Measurements from ENCODE around the gene CARD9. TPM values are rescaled to one million over a fixed set of nuclear protein-coding genes. Genes with fewer than 3 reads are reported as not detected.

The CARD9 gene
- polyA plus RNA-seq, 3 donors from 2014 or later, result 0.28 to 0.56 TPM; not detected in 1

- H3K36me3 Mint-ChIP-seq, result no peaks in the 10 kb centered on the region
- H3K4me1 Mint-ChIP-seq, result peaks cover 0 to 2% of the 10 kb centered on the region in 2 donors
- peak overlapping the region; percentile 74 to 88 (median 85) for H3K4me3 Mint-ChIP-seq
- H3K27ac Mint-ChIP-seq, result peak overlapping the region in 3 of 6 donors; percentile 69 to 86 (median 82)
- H3K9me3 Mint-ChIP-seq, result no peaks in the 10 kb centered on the region
- H3K27me3 Mint-ChIP-seq (ENCODE audit: low read depth in 3 of 3), result peaks cover 0 to 5% (median 2%) of the 10 kb centered on the region in 3 donors
- DNase-seq, result no peak
Measured at GRCh38 chr9:136362450-136362784, 11.1 kb downstream of the CARD9 start.

- Mint-ChIP-seq H3K27me3 (ENCODE audit: low read depth in 3 of 3) (peaks cover 0 to 5% (median 2%) of the 10 kb centered on the region in 3 donors), H3K4me1 (peaks cover 0 to 2% of the 10 kb centered on the region in 2 donors), H3K27ac (peak overlapping the region in 1 of 6 donors; percentile 69), H3K4me3 (peak overlapping the region in 3 of 5 donors; percentile 45 to 88 (median 49)), H3K36me3 (no peaks in the 10 kb centered on the region), H3K9me3 (no peaks in the 10 kb centered on the region)
- no peak for DNase-seq
Measured at GRCh38 chr9:136361754-136362449, 11.6 kb downstream of the CARD9 start.

DNA sequence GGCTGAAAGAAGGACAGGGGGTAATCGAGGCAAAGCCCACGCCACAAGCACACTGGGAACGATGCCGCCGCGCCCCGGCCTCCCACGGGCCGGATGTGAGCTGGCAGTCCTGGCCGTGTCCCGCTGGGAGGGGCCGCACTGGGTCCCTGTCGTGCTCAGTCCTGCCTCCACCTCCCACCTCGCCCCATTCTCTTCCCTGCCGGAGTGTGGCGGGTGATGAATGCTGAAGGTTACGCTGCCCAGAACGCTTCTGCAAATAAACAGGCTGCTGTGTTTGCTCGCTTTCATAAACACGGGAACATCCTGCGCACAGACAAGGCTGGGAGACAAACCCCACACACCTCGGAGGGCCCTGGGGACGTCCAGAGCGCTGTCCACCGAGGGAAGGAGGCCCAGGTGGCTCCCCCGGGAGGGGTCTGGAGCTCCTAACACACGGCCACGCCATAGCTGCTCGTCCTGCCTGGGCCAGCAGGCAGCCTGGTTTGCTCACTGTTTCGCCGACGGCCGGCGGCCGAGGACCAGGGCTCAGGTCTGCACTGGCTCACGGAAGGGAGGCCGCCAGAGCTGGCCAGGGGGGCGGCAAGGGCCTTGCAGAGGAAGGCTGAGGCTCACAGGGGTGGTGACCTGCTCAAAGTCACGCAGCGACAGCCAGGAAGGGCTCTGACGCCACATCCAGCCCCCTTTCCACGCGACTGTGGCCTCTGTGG lies 12.3 kb downstream of the CARD9 start:
- Mint-ChIP-seq H3K4me3 (no peak overlapping the region), H3K9me3 (no peaks in the 10 kb centered on the region), H3K36me3 (no peaks in the 10 kb centered on the region), H3K27ac (no peak overlapping the region), H3K27me3 (ENCODE audit: low read depth in 3 of 3) (peaks cover 0 to 5% (median 2%) of the 10 kb centered on the region in 3 donors), H3K4me1 (peaks cover 0 to 2% of the 10 kb centered on the region in 2 donors)
- DNase-seq, result no peak

DNA sequence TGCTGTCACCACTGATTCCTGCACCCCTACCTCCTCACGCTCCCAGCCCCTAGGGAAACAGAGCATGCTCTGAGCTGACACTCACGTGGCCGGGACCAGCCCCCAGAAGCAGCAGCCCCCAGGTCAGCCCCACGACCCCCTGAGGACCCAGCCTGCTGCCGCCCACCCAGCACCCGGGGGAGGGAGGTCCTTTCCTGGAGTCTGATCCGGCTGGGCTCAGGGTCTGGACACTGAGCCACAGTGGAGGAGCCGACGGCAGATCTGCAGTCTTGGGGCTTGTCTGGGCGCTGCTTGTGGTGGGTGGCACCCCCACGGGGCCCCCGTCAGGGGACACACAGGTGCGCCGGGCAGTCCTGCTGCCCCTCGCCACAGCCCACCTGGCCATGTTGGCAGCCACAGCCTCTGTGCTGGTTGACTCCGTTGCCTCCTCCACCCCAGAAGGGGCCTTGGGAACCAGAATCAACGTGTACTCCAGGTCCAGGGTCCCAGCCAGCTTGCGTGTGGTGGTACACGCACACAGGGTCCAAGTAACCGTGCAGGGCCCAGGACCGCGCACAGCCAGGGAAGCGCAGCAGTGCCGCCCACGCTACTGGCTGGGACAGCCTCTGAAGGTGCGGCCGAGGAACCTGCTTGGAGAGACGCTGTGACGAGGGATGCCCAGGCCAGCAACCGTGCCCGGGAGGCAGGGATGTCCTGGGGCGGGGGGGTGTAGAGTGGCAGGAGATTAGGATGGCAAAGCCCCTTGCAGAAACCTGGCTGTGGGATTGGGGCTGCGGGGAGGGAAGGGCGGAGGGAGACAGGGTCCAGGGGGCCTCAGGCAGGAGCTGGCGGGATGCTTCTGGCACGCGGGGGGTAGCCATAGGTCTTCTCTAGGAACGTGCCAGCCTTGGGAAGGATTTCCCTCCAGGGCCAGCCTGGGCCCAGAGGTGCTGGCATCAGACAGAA lies 13.4 kb downstream of the CARD9 start:
- no peak overlapping the region for H3K4me3 Mint-ChIP-seq

GRCh38 chr9:136358888-136359287 lies 14.6 kb downstream of the CARD9 start:
- Mint-ChIP-seq H3K27ac (no peak overlapping the region), H3K36me3 (no peaks in the 10 kb centered on the region), H3K4me1 (peaks cover 0 to 2% of the 10 kb centered on the region in 2 donors), H3K9me3 (no peaks in the 10 kb centered on the region), H3K4me3 (no peak overlapping the region), H3K27me3 (ENCODE audit: low read depth in 3 of 3) (peaks cover 0 to 7% (median 2%) of the 10 kb centered on the region in 3 donors)
- DNase-seq, result no peak

More for the DNA sequence above, 13.4 kb downstream of the CARD9 start:
- peaks cover 0 to 2% of the 10 kb centered on the region in 2 donors for H3K4me1 Mint-ChIP-seq
- H3K36me3 Mint-ChIP-seq, result no peaks in the 10 kb centered on the region
- H3K27me3 Mint-ChIP-seq (ENCODE audit: low read depth in 3 of 3), result peaks cover 0 to 5% (median 2%) of the 10 kb centered on the region in 3 donors
- no peak for DNase-seq
- H3K9me3 Mint-ChIP-seq, result no peaks in the 10 kb centered on the region
- H3K27ac Mint-ChIP-seq, result peak overlapping the region in 1 of 6 donors; percentile 61

DNA sequence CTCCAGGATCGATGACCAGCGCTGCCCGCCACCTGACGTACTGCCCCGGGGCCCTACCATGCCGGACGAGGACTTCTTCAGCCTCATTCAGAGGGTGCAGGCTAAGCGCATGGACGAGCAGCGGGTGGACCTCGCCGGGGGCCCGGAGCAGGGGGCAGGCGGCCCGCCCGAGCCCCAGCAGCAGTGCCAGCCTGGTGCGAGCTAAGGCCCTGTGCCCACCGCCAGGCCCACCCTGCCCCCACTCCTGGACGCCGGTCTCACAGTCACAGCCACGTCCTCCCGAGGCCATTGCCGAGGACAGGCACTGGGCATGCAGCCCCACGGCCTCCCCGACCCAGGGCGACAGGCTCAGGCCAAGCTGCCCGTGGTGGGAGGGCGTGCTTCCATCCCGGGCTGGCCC lies 15.5 kb downstream of the CARD9 start:
- H3K9me3 Mint-ChIP-seq, result no peaks in the 10 kb centered on the region
- H3K4me1 Mint-ChIP-seq, result peaks cover 0 to 2% of the 10 kb centered on the region in 2 donors
- H3K36me3 Mint-ChIP-seq, result no peaks in the 10 kb centered on the region
- no peak for DNase-seq
- no peak overlapping the region for H3K27ac Mint-ChIP-seq
- H3K4me3 Mint-ChIP-seq, result no peak overlapping the region
- peaks cover 0 to 5% (median 2%) of the 10 kb centered on the region in 3 donors for H3K27me3 Mint-ChIP-seq (ENCODE audit: low read depth in 3 of 3)

DNA sequence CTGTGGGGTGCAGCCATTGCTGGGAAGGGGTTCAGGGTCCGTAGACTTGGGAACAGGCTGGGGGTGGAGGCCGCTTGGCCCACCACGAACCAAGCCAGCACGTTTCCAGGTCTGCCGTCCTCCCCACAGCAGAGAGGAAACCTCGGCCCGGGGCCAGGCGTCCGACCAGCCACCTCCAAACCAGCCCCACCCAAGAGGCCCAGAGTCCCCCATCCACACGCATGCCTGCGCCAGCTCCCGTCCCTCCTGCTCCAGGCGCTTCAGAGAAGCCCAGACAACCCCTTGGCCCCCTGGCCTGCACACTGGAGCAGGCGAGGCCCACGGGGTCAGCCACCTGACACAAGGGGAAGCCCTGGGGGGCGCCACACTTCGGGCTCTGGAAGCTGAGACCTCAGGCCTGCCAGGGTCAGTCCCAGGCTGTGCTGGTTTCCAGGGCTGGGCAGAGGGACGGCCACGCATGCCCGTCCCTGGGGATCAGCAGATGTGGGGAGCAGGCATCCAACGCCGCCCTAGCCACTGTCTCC lies 16.2 kb downstream of the CARD9 start:
- DNase-seq, result no peak
- Mint-ChIP-seq H3K27me3 (ENCODE audit: low read depth in 3 of 3) (peaks cover 0 to 5% (median 2%) of the 10 kb centered on the region in 3 donors), H3K36me3 (no peaks in the 10 kb centered on the region), H3K9me3 (no peaks in the 10 kb centered on the region), H3K27ac (no peak overlapping the region), H3K4me3 (no peak overlapping the region), H3K4me1 (no peaks in the 10 kb centered on the region)

- DNase-seq, result no peak
- Mint-ChIP-seq H3K27me3 (ENCODE audit: low read depth in 3 of 3) (peaks cover 0 to 3% (median 2%) of the 10 kb centered on the region in 3 donors), H3K4me1 (no peaks in the 10 kb centered on the region), H3K36me3 (no peaks in the 10 kb centered on the region), H3K27ac (no peak overlapping the region), H3K9me3 (no peaks in the 10 kb centered on the region), H3K4me3 (no peak overlapping the region)
Measured at GRCh38 chr9:136355616-136356557, 17.6 kb downstream of the CARD9 start.

DNA sequence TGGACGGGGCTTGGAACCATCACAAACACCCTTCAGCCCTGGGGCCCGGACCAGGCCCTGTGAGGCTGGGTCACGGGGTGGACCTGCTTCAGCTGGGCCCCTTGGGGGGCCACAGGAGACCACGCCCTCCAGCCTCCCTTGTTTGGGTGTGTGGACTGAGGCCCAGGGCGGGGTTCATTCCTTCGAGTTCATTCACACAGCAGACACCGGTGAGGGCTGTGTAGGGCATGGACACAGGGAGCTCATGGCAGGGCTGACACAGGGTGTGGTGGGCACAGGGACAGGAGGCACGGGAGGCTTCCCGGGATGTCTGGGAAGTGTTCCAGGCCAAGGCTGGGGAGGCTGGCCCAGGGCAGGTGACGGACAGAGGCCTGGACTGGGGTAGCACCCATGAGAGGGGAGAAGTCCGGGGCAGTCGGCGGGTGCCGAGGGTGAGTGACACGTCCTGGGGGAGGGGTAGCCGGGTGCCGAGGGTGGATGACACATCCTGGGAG lies 18.8 kb downstream of the CARD9 start:
- Mint-ChIP-seq H3K9me3 (no peaks in the 10 kb centered on the region), H3K27ac (no peak overlapping the region), H3K36me3 (no peaks in the 10 kb centered on the region), H3K27me3 (ENCODE audit: low read depth in 3 of 3) (peaks cover 0 to 4% (median 3%) of the 10 kb centered on the region in 3 donors), H3K4me1 (no peaks in the 10 kb centered on the region), H3K4me3 (no peak overlapping the region)
- no peak for DNase-seq

- no peak for DNase-seq
- Mint-ChIP-seq H3K27ac (no peak overlapping the region), H3K9me3 (no peaks in the 10 kb centered on the region), H3K4me1 (no peaks in the 10 kb centered on the region), H3K36me3 (no peaks in the 10 kb centered on the region), H3K4me3 (no peak overlapping the region), H3K27me3 (ENCODE audit: low read depth in 3 of 3) (peaks cover 0 to 4% (median 3%) of the 10 kb centered on the region in 3 donors)
Measured at GRCh38 chr9:136353757-136354488, 19.5 kb downstream of the CARD9 start.

DNA sequence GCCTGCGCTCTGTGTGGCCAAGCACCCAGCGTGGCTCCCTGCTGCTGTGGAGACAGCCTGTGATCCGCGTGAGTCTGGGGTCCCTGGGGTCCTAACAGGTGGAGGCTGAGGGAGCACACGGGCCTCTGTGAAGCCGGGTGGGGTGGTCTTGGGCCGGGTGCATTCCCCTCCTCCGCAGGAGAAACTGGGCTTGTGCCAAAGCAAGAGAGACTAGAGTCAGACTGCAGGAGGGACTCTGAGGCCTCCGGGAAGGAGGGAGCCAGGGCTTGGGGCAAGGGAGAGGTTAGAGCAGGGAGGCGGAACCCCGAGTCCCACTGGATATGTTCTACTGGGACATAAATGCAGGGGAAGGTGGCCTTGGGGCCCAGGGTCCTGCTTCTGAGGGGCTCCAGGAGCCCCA lies 20.4 kb downstream of the CARD9 start:
- H3K27ac Mint-ChIP-seq, result no peak overlapping the region
- H3K4me1 Mint-ChIP-seq, result no peaks in the 10 kb centered on the region

DNA sequence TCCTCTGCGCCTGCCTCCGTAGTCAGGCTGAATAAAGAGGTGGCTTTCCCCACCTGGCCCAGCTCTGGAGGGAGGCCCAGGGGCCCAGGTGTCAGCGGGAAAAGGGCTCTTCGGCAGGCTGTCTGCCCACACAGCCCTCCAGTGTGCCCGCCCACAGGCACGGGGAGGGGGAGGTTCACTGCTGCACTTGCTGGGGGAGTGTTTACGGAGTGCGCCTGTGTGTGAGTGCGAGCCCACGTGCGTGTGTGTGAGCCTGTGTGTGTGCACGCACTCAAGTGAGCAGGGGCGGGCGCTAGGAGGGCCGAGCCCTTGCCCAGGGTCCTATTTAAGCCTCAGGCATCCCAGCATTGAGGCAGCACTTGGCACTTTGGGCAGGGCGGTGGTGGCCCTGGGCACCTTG lies 20.8 kb downstream of the CARD9 start:
- Mint-ChIP-seq H3K36me3 (no peaks in the 10 kb centered on the region), H3K4me3 (no peak overlapping the region), H3K9me3 (no peaks in the 10 kb centered on the region), H3K27ac (no peak overlapping the region), H3K27me3 (ENCODE audit: low read depth in 3 of 3) (peaks cover 0 to 4% (median 2%) of the 10 kb centered on the region in 3 donors), H3K4me1 (no peaks in the 10 kb centered on the region)
- no peak for DNase-seq

More for the DNA sequence above, 20.4 kb downstream of the CARD9 start:
- no peak for DNase-seq
- peaks cover 0 to 4% (median 2%) of the 10 kb centered on the region in 3 donors for H3K27me3 Mint-ChIP-seq (ENCODE audit: low read depth in 3 of 3)
- H3K9me3 Mint-ChIP-seq, result no peaks in the 10 kb centered on the region
- H3K36me3 Mint-ChIP-seq, result no peaks in the 10 kb centered on the region
- H3K4me3 Mint-ChIP-seq, result no peak overlapping the region
